Measurements from ENCODE around the gene MTOR.
"Not testable (repeated sequence)": the region's sequence is repeated elsewhere in the genome, so short reads cannot be mapped to it uniquely, and the experiment has no call there.

MTOR gene

DNA sequence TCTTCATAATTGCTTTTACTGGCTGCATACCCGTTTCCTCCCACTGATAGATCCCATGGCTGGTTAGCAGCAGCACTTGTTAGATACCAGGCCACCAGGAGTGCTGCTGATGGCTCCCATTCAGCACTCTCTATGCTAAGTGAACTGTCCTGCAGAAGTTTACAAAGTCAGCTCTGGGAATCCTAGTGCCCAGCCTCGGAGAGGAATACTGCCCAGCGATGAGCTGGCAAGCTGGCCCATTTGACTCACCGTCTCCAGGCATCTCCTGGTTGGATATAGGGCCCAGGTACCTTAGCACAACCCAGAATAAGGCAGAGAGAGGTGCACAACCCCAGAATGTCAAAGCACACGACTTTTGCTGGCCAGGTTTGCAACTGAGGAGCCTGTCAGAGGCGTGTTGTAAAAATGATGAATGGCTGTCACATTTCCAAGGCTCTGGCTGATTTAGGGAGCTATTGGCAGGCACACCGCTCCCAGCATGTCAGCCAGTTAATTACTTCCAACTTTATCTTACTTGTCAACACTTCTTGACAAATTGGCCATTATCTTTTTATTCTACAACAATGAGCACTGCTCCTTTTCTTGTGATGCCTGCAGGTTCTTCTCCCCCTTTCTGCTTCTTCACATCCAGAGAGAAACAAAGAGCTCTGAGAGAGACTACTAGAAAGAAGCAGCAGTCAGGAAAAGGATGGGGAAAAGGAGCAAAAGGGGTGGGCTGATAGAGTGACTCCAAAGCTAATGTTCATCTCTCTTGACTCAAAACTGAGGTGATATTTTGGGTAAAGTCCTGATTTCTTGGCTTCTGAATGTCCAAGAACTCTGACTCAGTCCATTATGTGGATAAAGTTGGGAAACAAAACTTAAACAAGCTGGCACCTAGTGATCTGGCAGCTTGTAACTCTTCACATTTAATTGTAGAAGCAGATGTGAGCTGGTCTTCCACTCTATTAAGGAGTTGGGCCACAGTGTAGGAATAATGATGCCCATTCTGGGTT lies 84.0 kb downstream of the MTOR start:
- DNase-seq: no peak

GRCh38 chr1:11176081-11176706 lies 86.2 kb downstream of the MTOR start:
- no peak for DNase-seq

DNA sequence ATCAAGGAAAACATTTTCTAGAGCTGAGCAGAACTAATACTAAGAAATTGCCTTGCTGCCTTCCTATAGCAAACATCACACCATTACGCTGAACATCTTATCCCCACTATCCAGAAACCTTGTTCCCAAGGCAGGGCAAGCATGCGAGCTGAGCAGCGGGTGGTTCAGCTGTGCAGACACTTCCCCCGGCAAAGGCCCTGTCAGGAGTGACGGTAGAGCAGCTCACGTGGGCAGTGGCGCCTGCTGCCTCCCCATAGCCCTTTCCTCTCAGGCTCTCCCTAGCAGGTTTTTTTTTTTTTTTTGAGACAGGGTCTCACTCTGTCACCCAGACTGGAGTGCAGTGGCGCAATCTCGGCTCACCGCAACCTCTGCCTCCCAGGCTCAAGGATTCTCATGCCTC lies 86.9 kb downstream of the MTOR start:
- DNase-seq: no peak

DNA sequence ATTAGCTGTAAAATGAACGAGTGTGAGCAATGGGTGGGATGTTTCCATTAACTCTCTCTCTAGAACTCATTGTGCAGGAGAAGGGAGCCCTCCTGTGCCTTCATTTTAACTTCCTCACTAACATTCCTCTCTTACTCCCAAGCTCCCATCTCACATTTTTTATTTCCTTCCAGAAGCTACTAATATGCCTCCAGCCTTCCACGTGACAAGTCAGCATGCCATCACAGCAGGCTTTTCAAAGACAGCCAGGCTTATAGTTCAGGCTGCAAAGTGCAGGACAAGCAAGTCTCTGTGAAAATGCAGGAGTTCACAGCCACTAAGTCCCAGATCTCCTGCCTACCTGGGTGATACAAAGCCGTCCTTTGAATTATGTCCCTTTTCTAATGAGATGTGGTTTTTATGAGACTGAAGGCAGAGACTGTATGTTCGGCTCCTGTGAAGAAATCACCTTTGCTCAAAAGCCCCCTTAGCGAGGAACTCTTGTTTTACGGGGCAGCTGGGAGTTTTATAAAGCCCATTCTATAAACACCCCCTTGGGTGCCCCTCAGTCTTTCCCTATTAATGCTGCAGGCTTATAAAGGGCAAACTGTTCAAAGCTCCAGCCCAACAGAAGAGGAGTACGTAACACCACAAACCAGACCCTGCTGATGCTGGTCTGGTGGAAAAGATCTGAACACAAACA lies 87.9 kb downstream of the MTOR start:
- no peak for DNase-seq

- DNase-seq: no peak
Observed at GRCh38 chr1:11170102-11170501, 92.2 kb downstream of the MTOR start.

- DNase-seq: no peak
Observed at GRCh38 chr1:11169202-11169601, 93.1 kb downstream of the MTOR start.

- DNase-seq: no peak
Observed at GRCh38 chr1:11168731-11169130, 93.6 kb downstream of the MTOR start.

DNA sequence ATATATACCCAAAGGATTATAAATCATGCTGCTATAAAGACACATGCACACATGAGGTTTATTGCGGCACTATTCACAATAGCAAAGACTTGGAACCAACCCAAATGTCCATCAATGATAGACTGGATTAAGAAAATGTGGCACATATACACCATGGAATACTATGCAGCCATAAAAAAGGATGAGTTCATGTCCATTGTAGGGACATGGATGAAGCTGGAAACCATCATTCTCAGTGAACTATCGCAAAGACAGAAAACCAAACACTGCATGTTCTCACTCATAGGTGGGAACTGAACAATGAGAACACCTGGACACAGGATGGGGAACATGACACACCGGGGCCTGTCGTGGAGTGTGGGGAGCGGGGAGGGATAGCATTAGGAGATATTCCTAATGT lies 95.6 kb downstream of the MTOR start:
- DNase-seq: not testable (repeated sequence)

DNA sequence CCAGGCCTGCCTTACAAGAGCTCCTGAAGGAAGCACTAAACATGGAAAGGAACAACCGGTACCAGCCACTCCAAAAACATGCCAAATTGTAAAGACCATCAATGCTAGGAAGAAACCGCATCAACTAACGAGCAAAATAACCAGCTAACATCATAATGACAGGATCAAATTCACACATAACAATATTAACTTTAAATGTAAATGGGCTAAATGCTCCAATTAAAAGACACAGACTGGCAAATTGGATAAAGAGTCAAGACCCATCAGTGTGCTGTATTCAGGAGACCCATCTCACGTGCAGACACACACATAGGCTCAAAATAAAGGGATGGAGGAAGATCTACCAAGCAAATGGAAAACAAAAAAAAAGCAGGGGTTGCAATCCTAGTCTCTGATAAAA lies 99.6 kb downstream of the MTOR start:
- DNase-seq: not testable (repeated sequence)

DNA sequence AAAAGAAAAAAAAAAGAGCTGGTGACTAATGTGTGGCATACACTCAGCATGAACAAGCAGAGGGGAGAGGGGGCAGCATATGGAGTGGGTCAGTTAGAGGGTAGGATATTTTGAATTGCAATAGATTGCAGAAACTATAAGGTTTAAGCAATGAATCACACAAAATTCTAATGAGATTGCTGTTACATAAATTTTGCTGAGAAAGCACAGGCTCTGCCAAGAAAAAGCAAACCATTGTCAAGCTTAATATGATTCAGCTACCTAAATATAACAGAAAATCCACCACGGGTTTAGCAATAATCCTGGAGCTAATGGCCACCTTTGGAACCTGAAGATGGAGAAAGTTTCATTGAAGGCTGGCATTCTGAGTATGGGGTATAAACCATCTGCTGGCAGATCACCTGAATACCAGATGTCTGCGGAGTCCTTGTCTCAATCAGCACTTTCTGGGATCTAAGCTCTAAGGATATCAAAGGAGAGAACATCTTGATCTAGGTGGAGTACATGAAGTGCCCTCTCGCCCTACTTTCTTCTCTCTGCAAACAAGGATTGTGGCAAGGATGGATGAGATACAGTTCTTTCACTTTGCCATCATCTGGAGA lies 103.5 kb downstream of the MTOR start:
- no peak for DNase-seq

DNA sequence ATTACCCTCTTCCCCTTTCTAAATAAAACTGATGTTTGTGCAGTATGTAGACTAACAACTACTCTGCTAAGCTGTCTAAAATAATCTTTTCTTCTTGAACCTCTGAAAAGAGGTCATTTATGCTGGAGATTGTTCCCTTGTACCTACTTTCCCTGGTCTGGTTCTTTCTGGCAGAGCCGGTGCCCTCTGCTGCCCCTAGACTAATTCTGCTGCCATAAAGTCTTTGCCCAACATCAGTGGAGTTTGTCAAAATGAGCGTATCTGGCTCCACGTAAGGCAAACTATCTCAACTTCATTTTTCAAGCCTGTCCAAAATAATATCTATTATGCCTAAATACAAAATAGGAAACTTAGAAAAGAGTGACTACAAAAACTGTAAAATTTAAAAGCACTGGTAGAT lies 104.1 kb downstream of the MTOR start:
- no peak for DNase-seq

DNA sequence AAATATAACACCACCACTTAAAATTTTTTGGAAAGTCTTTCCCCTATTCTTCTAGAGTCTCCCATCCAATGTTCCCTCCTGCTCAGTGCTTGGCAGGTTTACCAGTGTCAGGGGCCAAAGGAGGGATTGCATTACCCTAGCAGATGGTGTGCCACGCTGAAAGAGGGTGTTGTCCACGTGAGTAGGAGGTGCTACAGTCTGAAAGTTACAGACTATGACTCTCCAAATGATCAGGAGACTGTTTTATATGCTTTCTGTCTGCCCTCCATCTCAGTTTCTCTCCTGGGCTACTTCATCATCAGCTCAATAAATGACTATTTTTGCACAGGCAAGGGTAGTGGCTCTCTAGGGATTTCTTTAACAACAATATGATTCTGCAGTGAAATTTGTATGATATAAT lies 104.5 kb downstream of the MTOR start:
- no peak for DNase-seq

- DNase-seq: no peak
Observed at GRCh38 chr1:11157394-11157793, 105.0 kb downstream of the MTOR start.

DNA sequence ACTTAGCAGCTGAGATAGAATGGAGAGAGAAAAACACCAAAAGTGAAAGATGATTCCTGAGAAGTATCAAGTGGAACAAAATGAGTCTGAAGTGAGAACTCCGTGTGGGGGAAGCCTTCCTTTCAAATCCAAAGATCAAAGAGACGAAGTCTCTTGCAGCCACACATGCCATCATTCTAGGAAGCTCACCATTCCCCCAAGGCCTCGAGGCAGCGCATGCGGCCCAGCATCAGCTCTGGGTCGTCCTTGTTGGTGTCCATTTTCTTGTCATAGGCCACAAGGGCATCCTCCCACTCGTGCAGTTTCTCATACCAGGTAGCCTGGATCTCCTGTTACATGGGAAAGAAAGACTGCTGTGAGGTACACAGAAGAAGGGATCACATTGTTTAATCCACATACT lies 105.4 kb downstream of the MTOR start:
- DNase-seq: no peak

DNA sequence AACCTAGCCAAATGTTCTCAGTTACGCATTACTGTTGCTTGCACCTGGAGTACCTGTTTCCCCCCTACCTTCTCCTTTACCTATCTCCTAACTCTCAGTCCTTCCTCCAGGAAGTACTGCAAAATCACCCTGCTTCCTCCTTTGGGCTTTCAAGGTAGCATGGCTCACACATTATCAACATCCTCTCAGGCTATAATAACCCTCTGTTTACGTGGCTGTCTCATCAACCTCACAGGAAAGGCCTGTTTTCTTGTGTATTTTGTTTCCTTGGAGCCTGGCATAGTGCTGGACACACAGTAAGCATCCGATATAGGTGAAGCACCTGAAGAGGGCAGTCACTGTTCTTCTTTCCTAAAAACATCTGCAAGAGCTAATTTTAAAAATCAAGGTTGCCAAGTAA lies 105.9 kb downstream of the MTOR start:
- no peak for DNase-seq

- no peak for DNase-seq
Observed at GRCh38 chr1:11153184-11153583, 109.2 kb downstream of the MTOR start.

- no peak for DNase-seq
Observed at GRCh38 chr1:11152755-11153154, 109.6 kb downstream of the MTOR start.

DNA sequence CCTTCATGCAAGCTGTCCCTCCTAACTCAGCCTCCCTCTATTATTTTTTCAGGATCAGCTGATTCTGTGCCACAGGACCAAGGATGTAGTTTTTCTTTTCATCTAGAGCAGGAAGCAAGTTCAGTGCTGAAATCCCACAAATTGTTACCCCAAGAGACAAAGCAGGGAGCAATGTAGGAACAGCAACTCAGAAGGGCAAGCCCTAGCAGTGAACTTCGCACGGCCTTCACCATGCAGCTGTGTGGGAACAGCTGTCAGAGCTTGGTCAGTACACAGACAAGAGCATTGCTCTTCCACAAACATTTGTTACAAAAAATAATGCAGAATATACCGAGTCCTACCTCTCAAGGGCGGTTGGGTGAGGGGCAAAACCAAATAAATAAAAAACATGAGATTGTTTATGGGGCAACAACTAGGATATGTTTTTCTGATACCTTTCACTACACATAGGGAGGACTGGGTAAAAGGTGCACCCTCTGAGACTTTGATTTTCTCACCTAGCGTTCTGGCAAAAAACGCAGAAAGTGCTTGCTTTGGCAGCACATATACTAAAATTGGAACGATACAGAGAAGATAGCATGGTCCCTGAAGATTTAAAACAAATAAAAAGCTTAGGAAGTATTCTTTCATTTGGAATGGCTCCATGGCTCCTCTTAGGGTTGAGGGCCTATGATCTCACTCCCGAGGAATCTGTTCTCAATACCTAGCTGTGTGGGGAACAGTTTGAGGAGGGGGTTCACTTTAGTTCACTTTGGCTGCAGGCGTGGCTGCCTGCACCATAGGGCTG lies 110.3 kb downstream of the MTOR start:
- no peak for DNase-seq

GRCh38 chr1:11151114-11151513 lies 111.2 kb downstream of the MTOR start:
- no peak for DNase-seq

DNA sequence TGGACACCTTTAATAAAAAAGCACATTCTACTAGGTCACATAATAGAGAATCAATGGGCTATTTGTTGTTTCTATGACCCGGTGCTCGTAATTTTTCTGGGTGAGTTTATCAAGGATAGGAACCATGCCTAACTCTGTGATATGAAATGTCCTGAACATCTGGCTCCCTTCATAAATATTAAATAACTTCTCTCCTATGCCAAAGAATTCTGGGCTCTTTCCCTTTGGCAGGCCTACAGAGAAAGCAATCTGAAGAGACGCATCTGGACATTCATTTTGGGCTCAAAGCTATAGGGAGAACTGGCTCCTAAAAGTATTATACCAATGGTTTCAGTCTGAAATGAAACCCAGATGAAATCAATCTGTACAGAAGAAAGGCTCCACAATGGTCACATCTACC lies 112.0 kb downstream of the MTOR start:
- no peak for DNase-seq

DNA sequence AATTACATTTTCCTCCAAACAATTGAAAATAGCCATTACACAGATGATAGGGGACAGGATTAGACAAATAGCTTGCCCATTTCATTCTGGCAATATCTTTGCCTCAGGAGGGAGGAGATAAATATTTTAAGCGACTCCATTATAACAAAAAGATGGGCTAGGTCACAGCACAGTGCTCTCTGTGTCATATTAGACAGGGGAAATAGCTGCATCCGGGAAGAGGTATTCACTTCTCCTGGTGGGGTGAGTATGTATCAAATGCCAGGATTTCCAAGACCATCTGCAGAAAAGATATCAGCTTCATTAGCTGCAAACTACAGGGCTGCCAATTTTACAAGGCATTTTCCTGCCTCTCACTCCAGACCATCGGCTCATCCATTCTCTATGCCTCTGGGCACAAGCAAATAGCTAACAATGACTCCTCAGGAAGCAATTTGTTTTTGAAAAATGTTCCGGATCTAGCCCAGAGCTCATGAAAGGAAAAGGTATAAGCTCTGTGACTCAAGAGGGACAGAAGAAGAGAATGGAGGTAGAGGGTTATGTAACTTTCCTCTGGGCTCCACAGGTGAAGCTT lies 115.1 kb downstream of the MTOR start:
- no peak for DNase-seq

DNA sequence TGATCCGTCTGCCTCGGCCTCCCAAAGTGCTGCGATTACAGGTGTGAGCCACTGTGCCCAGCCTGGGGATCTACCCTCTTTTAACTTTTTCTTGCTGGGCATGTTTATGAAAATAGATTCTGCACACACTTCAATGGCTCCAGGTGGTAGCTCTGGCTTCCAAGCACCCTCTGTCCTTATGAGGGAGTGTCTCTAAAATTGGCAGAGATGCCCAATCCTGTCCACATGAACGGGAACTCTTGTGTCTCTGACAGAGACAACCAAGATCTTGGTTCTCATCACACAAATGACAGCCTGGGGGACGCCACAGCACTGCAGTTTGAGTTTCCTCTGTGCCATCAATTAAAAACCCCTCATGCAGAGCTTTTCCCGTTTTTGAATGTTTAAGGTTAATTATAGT lies 116.6 kb downstream of the MTOR start:
- DNase-seq: no peak
